ENCODE measurements around the gene TMEM250.

- TF ChIP-seq POLR2A (IDR thresholded peaks at IDR 0.05; ENCODE audit: low read depth, low read length) (no peak), POLR2AphosphoS5 (IDR thresholded peaks at IDR 0.05; ENCODE audit: low read depth, low read length) (no peak)
Observed at GRCh38 chr9:136119883-136120393, 1.3 kb upstream of the TMEM250 start.

All from GM12892 (cell line).